Measurements from ENCODE around the gene TENT4B.
"Not testable (repeated sequence)": the region's sequence is repeated elsewhere in the genome, so short reads cannot be mapped to it uniquely, and the experiment has no call there.

The TENT4B gene

GRCh38 chr16:50155925-50156324, 2.8 kb downstream of the TENT4B start:
- DNase-seq: no peak

GRCh38 chr16:50156590-50156989, 3.5 kb downstream of the TENT4B start:
- DNase-seq: no peak

GRCh38 chr16:50160495-50161164, 7.5 kb downstream of the TENT4B start:
- no peak for DNase-seq

- DNase-seq: no peak
Measured at GRCh38 chr16:50161950-50162349, 8.8 kb downstream of the TENT4B start.

- DNase-seq: no peak
Measured at GRCh38 chr16:50165473-50165872, 12.4 kb downstream of the TENT4B start.

- DNase-seq: no peak
Measured at GRCh38 chr16:50166511-50167500, 13.7 kb downstream of the TENT4B start.

DNA sequence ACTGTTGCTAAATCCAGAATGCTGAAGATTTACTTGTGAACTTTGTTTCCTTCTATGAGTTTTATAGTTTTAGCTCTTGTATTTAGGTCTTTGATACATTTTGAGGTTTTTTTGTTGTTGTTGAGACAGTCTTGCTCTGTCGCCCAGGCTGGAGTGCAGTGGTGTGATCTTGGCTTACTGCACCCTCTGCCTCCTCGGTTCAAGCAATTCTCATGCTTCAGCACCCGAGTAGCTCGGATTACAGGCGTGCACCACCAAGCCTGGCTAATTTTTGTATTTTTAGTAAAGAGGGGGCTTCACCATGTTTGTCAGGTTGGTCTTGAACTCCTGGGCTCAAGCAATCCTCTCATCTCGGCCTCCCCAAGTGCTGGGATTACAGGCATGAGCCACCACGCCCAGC, 14.4 kb downstream of the TENT4B start:
- DNase-seq: no peak

DNA sequence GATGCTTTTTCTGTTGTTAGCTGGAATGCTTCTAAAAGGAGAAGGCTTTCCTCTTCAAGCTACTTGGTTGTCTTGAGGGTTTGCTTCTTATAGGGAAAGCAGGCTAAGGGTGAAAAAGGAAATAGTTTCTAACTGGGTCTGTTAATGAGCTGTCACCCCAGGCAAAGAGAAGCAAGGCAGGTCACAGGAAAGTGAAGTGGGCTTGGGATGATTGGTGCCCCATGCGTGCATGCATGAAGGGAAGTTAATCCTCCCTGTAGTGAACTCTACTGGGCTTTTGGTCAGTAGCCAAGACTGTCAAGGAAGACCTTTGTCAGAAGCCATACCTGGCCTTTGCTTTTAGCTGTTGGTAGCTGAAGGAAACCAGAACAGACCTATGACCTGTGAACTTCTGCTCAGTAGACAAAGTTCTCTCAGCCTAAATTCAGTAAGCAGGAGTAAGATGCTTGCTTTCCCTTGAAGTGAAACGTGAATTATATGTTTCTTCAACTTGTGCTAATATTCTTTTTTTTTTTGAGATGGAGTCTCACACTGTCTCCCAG, 16.5 kb downstream of the TENT4B start:
- no peak for DNase-seq

- not testable (repeated sequence) for DNase-seq
Measured at GRCh38 chr16:50171773-50172172, 18.7 kb downstream of the TENT4B start.

DNA sequence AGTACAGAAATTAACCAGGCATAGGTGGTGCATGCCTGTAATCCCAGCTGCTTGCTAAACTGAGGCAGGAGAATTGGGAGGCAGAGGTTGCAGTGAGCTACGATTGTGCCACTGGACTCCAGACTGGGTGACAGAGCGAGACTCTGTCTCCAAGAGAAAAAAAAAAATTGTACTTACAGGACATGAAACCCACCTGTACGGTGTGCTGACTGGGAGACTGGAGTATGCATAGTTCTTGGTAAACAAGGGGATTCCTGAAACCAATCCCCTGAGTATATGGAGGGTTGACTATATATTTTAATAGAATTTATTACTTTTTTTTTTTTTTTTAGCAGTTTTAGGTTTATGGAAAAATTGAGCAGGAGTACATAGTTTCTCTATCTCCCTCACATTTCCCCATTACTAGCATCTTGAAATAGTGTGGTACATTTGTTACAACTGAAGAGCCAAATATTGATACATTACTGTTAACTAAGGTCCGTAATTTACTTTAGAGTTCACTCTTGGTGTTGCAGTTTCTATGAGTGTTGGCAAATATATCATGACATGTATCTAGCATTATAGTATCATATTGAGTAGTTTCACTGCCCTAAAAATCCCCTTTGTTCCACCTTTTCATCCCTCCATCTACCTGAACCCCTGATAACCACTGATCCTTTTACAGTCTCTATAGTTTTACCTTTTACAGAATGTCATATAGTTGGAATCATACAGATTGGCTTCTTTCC, 19.3 kb downstream of the TENT4B start:
- DNase-seq: no peak

DNA sequence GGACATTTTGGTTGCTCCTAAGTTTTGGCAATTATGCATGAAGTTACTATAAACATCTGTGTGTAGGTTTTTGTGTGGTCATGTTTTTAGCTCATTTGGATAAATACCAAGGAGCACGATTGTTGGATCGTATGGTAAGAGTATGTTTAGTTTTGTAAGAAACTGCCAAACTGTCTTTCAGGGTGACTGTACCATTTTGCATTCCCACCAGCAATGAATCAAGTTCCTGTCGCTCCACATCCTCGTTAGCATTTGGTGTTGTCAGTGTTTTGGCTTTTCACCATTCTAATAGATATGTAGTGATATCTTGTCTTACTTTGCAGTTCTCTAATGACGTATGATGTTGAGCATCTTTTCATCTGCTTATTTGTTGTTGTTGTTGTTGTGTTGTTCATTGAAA, 20.2 kb downstream of the TENT4B start:
- DNase-seq: no peak

DNA sequence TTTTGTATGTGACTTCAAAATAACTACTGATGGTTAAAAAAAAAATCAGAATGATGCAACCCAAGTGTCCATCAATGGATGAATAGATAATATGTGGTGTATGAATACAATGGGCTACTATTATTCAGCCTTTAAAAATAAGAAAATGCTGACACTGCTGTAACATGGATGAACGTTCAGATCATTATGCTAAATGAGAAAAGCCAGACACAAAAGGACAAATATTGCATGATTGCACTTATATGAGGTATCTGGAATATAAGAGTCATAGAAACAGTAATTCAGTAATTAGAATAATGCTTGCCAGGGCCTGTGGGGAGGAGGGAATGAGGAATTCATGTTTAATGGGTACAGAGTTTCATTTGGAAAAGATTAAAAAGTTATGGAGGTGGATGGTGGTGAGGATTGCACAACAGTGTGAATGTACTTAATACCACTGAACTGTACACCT, 25.4 kb downstream of the TENT4B start:
- DNase-seq: no peak

- no peak for DNase-seq
Measured at GRCh38 chr16:50182441-50182840, 29.3 kb downstream of the TENT4B start.

DNA sequence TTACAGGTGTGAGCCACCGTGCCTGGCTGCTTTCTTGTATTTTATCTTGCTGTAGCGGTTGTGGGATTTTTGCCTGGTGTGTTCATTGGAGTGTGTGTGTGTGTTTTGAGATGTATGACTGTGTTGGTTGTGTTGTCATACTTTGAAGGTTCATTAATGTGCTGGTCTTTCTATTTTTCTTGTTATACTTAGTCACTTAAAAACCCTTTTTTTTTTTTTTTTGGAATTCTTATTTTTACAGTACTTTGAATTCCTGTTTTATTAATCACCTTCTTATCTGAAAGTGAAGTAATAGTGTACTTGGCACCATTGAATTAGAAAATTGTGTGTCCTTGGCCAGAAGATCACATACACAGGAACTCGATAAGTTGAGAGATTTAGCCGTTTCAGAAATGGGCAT, 30.2 kb downstream of the TENT4B start:
- no peak for DNase-seq

DNA sequence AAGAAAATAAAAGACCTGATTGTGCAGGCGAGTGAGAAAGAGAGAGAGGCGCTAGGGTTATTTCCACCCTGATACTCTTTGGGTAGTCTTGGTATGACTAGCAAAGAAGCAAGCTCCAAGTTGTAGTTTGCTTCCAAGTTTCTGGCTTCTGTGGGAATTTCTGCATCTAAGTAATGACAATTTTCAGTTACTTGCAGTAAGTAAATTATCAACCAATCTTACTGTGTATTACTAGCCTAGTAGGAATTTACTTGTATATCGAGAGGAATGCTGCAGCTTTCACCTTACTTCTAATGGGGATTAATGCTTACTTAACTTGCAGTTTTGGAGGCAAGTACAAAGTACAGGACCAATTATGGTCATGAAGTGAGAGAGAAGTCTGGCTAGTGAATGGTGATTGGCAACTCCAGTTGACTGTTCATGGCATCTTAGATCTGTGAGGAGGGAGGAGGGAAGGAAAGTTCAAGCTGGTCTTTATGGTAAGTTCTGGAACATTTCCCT, 31.9 kb downstream of the TENT4B start:
- DNase-seq: no peak

DNA sequence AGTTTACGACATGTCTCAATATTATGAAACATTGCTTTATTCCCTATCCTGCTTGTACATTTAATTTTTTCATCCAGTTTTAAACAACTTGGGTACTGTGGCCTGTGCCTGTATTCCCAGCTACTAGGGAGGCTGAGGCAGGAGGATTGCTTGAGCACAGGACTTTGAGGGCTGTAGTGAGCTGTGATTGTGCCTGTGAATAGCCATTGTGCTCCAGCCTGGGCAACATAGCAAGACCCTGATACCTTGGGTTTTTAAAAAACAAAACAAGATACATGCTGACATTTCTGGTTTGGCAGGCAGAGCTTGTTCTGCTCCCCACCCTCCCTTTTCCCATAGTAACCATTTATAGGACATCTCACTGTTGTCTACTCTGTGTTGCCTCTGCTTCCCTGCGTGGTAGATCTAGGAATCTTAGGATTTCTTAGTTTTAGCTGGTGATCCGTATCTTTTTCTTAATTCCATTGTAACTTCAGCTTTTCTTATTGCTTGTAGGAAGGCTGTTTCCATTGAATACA, 35.6 kb downstream of the TENT4B start:
- no peak for DNase-seq

- DNase-seq: no peak
Measured at GRCh38 chr16:50190292-50190691, 37.2 kb downstream of the TENT4B start.

DNA sequence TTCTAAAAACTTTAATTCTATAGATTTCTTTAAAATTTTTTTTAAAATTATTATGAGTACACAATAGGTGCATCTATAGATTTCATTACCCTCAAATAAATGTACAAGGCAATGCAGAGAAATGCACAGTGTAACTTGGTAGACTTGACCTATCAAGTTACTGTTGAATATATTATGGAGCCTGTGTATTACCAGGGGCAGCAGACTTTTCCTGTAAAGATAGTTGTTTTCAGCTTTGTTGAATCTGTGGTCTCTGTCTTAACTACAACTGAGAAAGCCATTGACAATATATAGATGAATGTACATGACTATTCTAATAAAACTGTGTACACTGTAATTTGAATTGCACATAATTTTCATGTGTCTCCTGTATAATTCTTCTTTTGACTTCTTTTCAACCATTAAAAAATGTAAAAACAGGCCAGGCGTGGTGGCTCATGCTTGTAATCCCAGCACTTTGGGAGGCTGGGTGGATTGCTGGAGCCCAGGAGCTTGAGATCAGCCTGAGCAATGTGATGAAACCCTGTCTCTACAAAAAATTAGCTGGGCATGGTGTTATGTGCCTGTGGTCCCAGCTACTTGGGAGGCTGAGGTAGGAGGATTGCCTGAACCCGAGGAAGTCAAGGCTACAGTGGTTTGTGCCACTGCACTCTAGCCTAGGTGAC, 39.4 kb downstream of the TENT4B start:
- no peak for DNase-seq

DNA sequence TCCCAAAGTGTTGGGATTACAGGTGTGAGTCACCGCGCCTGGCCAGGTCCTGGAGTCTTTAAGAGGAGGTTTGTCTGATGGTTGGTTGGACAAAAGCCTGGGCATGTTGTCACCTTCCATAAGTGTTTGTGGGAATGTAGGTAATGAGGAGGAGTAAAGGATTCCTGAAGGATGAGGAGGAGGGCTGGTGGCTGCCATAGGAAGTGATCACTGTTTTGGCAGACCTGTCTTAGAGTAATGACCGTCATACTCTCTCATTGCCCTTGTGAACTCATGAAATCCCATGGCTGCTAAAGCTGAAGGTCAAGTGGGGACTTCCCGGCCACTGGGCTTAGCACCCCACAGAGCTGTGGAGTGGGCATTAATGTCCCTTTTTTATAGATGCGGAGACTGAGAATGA, 40.5 kb downstream of the TENT4B start:
- no peak for DNase-seq

- no peak for DNase-seq
Measured at GRCh38 chr16:50195276-50195675, 42.2 kb downstream of the TENT4B start.

DNA sequence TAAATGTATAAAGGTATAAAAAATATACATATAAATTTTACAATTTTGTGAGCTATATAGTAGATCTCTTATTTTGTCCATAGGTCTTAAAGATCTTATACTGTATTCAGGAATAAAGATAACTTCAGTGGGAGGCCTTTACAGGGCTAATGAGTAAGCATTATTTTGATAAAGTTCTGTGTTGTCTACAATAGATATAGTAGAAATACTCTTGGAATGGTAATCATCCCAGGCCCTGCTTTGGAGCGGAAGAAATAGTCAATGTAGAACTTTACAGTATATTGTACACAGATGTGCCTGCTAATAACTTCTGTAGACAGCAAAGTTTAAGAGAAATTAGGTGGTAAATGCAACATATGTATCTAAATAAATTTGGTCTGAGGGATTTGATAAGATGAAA, 42.6 kb downstream of the TENT4B start:
- DNase-seq: no peak

DNA sequence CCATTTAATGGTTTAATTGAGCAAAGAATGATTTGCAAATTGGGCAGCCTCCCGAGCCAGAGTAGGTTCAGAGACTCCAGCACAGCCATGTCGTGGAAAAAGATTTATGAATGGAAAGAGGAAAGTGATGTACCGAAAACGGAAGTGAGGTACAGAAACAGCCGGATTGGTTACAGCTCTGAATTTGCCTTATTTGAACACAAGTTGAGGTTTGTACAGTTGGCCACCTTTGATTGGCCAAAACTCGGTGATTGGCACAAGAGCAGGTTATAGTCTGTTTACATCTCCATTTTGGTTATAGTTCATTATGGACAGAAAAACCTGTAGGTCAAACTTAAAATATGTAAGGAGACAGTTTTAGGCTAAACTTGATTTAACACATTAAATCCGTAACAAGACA, 44.5 kb downstream of the TENT4B start:
- no peak for DNase-seq

Data from GDM1 (cell line).